Left ventricle myocardium superior (tissue), 1 donor: Measurements from ENCODE around the gene ADCY7. TPM values are rescaled to one million over a fixed set of nuclear protein-coding genes. Genes with fewer than 3 reads are reported as not detected.

ENCODE experiments used
- ATAC-seq: fragments of 200-7000 bp; cut with Tn5 transposase; one replicate; pipeline ENCODE4 v1.9.1; 2020; ENCODE audit warnings: mild to moderate bottlenecking, moderate library complexity
- DNase-seq: peaks from one replicate; pipeline ENCODE4 v3.0.0-alpha.2; 2020
- intact Hi-C: fragments of 100-400 bp; cut with micrococcal nuclease; formaldehyde crosslinking; loops from one replicate; pipeline ENCODE4 v1.11.0; 2022
- total RNA-seq: library from RNA; stranded (reverse); fragmentation: NEBNext Ultra II Directional; extraction: Animal tissue kit (Norgen Biotek cat#: 25700); gene quantifications from one replicate; pipeline ENCODE4 v1.2.1, GENCODE V29; 2021
- donor health status: DM: no; HTN: yes; CAD: no; lungs with severe emphysema.

Gene ADCY7
- total RNA-seq, 1 donor from 2014 or later: 8.3 TPM

DNA sequence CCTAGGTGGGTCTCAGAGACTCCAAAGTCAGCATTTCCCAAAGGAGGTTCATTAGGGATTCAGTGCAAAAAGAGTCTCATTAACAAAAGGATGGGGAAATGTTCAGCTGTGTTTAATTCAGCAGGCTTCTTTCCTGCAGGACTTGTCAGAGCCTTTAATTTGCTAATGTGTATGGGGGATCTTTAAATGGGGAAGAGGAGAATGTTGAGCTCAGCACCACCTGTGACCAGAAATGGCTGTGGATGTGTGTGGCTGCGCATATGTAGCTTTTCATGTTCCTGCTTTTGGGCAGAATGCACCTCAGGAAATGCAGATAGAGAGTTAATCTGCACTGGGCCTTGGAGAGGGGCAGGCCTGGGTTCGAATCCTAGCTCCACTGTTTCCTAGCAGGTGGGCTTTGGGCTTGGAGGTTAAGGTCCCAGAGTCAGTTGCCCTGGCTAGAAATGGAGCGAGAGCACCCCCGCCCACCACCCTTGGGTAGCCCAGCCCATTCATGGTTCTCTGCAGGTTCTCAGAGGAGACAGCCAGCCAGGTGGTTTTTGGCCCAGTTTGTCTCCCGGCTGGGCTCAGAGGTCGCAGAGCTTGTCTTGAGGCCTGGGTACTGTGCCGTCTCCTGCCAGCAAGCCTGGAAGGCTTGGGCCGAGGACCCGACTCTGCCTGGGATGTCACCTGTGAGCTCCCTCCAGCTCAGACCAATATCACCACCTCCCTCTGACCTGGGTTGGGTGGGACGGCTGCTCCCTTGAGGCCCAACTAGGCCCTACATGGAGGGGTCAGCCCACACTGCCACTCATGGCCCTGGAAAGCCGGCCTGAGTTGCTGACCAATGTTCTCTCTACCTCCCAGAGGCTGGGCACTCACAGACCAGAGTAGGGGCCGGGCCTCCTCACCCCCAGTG, 9.3 kb downstream of the ADCY7 start:
- ATAC-seq (no peak), DNase-seq (peak; percentile 31)
- intact Hi-C loops: no loop called here

- intact Hi-C loops: no loop called here
- ATAC-seq: no peak
- no peak for DNase-seq
Observed at GRCh38 chr16:50276326-50276640, 9.9 kb downstream of the ADCY7 start.

DNA sequence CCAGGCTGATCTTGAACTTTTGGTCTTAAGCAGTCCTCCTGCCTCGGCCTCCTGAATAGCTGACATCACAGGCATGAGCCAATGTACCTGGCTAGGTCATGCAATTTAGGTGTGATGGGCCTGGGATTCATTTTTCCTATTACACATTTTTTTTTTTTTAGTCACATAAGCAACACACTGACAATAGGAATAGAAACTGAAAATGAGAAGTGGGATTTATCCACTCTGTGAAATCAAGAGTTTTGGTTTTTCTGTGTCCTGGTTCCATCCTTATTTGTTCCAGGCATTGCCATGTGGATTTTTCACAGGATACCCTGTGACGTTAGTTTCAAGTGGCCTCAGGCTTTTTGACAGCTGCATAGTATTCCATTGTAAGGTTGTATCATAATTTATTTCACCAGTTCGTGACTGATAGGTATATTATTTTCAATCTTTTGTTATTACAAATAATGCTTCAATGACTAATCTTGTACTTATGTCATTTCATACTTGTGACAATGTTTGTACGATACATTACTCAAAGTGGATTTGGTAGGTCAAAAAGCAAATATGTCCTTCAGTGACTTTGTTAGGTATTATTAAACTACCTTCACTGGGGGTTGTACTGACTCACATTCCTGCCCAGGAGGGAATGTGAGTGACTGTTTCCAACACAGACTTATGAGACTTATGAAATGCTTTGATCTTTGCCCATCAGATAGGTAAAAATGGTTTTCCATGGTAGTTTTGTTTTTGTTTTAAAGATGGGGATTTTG, 10.6 kb downstream of the ADCY7 start:
- ATAC-seq: no peak
- intact Hi-C loops: no loop called here
- DNase-seq: peak; percentile 3

DNA sequence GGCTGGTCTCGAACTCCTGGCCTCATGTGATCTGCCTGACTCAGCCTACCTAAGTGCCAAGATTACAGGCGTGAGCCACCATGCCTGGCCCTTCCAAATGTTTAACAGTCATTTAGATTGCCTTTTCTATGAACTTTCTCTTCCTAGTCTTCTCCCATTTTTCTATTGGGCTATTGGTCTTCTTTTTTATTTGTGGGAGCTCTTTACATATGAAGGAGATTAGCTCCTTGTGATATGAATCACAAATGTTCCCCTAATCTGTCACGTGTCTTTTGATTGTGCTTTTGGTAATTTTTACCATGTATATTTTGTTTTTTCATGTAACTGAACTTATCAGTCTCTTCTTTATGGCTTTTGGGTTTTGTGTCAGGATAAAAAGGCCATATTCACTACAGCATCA, 11.9 kb downstream of the ADCY7 start:
- DNase-seq: no peak
- intact Hi-C loops: no loop called here
- no peak for ATAC-seq

- peak; percentile 14 for DNase-seq
- intact Hi-C loops: no loop called here
- no peak for ATAC-seq
Observed at GRCh38 chr16:50279504-50279865, 13.1 kb downstream of the ADCY7 start.

DNA sequence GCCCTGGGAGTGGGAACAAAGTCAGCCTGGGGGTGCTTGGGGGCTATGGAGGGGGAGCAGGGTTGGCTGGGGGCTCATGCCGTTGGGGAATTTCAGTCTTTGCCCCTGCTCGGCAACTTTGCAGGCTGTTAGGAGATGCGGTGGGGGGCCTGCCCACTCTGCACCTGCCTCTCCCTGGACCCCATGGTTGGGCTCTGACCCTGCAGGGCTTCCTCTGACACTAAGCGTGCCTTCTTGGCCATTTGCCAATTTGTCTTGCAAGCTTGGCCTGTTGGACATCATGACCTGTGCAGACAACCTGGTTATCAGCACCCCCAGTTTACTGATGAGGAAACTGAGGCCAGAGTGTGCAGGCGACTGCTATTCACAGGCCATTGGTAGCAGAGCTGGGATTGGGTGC, 14.6 kb downstream of the ADCY7 start:
- intact Hi-C loops: no loop called here
- ATAC-seq: no peak
- peak; percentile 10 for DNase-seq

GRCh38 chr16:50281391-50282009, 15.1 kb downstream of the ADCY7 start:
- ATAC-seq: no peak
- DNase-seq: peak; percentile 31
- intact Hi-C loops: no loop called here

GRCh38 chr16:50282010-50282538, 15.7 kb downstream of the ADCY7 start:
- intact Hi-C loops: no loop called here
- peak; percentile 78 for ATAC-seq

GRCh38 chr16:50282955-50283631, 16.7 kb downstream of the ADCY7 start:
- no peak for ATAC-seq
- DNase-seq: no peak

More at GRCh38 chr16:50282010-50282538, 15.7 kb downstream of the ADCY7 start:
- DNase-seq: peak; percentile 79

GRCh38 chr16:50284131-50284911, 18.0 kb downstream of the ADCY7 start:
- DNase-seq: peak; percentile 52
- peak; percentile 39 for ATAC-seq
- intact Hi-C loops: no loop called here

More at GRCh38 chr16:50282955-50283631, 16.7 kb downstream of the ADCY7 start:
- intact Hi-C loops: no loop called here

DNA sequence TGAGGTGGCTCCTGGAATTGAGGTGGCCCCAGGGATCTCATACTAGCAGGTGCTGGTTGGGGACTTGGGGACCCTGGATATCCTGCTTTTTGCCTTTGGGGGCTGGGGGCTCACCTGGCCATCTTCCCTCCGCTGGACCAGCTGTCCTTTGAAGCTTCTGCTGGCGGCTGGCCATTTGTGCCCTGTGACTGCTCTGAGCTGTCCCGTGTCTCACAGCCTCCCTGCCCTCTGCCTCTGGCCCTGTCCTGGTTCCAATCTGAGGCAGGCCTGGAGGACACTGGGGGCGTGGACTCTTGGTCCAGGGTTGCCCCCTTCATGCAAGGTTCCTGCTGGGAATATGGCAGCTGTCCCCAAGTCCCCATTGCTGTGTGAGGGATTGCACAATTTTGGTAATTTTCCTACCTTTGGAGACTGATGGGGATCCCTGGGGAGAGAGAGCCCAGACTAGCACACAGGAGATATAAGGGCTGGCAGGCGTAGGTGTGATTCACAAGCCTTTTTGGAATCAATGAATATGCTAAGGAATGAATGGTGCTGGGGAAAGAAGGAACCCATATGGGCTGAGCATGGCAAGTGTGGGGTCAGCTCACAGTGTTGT, 19.2 kb downstream of the ADCY7 start:
- intact Hi-C loops: no loop called here
- no peak for DNase-seq
- no peak for ATAC-seq

DNA sequence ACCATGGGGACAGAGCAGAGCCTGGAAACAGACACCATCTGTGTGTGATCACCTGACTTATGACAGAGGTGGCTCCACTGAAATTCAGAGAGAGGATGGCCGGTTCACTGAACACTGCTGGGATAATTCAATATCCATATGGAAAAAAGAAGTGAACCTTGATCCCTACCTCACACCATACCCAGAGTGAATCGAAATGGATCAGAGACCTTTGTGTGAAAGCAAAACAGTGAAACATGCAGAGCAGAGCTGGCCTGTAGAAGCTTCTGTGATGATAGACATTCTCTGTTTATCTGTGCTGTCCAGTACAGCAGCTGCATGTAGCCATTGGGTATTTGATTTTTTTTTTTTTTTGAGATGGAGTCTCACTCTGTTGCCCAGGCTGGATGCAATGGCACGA, 20.3 kb downstream of the ADCY7 start:
- intact Hi-C loops: no loop called here
- DNase-seq (no peak), ATAC-seq (no peak)

- DNase-seq (no peak), ATAC-seq (no peak)
- intact Hi-C loops: no loop called here
Observed at GRCh38 chr16:50288026-50288425, 21.7 kb downstream of the ADCY7 start.

GRCh38 chr16:50288920-50289319, 22.6 kb downstream of the ADCY7 start:
- DNase-seq: no peak
- ATAC-seq: no peak
- intact Hi-C loops: no loop called here

- ATAC-seq (no peak), DNase-seq (no peak)
- intact Hi-C loops: no loop called here
Observed at GRCh38 chr16:50289950-50290764, 23.8 kb downstream of the ADCY7 start.

GRCh38 chr16:50290856-50291255, 24.5 kb downstream of the ADCY7 start:
- DNase-seq: no peak
- no peak for ATAC-seq
- intact Hi-C loops: no loop called here
